Measurements from ENCODE around the gene TSEN54.
A peak's percentile ranks its signal among the peaks of the same experiment; 100 is the strongest.

TSEN54 gene

GRCh38 chr17:75549246-75550138 is 33.2 kb downstream of the TSEN54 start:
- DNase-seq: no peak

GRCh38 chr17:75550139-75550465 is 33.8 kb downstream of the TSEN54 start:
- DNase-seq: no peak

DNA sequence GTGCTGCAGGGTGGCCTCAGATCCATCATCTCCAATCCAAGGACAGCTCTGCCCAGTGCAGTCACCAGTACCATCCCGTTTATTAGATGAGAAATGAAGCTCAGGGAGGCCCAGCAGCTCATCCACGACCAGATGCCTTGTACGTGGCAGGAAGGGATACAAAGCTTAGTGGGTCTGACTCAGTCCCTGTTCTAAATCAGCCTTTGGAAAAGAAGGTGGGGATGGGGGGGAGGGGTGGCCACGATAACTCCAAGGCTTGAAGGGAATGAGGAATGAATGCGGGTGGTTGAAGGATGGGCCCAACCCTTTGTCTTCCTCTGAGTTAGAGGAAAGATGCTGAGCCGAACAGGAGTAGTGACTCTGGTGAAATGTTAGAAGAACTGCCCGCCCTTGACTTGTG is 34.9 kb downstream of the TSEN54 start:
- DNase-seq: no peak

GRCh38 chr17:75552425-75553294 is 36.3 kb downstream of the TSEN54 start:
- DNase-seq: no peak

DNA sequence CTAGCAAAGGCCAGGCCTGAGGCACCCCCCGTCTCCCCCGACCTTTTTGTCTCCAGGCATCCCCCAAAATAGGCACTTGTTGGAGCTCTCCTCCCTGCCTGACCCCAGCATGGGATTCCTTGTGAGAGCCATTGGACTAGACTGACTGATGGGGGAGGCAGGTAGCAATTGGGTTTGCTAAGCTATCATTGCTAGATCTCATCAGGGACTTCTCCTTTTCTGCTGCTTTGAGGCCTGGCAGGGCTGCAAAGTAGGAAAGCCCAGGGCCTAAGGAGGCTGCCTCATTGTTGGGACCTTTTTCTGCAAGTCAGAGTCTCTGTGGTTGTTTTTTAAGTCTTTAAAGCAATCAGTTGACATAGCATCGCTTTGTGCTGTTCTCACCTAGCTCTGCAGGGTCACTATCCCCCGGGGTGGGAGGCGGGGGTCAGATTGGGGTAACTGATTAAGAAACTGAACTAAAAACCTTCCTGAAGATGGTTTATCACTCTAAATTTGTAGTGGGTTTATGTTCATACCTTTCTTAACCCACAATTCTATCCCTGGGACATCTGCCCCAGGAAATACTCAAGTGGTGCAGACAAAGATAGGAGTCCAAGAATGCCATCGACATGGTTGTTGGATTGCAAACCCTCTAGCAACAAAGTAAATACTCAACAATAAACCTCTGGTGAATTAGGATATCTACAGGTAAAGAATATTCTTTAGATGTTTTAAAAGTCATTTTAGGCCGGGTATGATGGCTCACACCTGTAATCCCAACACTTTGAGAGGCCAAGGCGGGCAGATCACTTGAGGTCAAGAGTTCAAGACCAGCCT is 37.2 kb downstream of the TSEN54 start:
- no peak for DNase-seq

GRCh38 chr17:75555679-75556153 is 39.4 kb downstream of the TSEN54 start:
- DNase-seq: no peak

DNA sequence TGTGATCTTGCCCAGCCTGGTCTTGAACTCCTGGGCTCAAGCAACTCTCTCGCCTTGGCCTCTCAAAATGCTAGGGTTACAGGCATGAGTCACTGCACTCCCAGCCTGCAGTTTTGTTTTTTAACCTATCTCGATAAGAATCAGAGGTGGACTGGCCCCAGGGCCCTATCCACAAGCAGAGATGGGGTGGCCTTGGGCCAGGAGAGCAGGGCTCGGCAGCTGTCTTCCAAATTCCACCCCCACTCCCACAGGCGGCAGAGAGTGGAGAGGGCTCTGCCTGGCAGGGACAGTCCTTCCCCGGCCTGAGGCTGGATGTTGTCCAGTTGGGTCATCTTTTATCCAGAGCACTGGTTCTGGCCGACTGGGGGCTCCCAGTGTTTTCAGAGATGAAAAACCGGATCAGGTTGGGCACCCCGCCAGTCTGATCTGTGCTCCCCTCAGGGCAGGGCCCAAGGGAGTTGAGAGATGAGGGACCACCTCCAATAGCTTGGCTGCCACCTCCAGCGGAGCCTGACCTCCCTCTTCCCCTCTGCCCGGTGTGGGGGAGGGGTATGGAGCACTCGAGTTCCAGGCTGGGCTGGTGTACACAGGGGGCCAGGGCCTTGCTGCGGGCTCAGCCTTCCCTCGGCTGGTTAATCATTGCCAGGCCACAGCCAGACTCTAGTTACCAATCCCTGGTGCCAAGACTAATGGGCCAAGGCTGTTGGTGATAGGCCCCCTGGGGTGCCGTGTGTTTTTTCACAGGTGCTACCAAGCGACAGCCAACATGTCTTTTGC is 40.9 kb downstream of the TSEN54 start:
- no peak for DNase-seq

DNA sequence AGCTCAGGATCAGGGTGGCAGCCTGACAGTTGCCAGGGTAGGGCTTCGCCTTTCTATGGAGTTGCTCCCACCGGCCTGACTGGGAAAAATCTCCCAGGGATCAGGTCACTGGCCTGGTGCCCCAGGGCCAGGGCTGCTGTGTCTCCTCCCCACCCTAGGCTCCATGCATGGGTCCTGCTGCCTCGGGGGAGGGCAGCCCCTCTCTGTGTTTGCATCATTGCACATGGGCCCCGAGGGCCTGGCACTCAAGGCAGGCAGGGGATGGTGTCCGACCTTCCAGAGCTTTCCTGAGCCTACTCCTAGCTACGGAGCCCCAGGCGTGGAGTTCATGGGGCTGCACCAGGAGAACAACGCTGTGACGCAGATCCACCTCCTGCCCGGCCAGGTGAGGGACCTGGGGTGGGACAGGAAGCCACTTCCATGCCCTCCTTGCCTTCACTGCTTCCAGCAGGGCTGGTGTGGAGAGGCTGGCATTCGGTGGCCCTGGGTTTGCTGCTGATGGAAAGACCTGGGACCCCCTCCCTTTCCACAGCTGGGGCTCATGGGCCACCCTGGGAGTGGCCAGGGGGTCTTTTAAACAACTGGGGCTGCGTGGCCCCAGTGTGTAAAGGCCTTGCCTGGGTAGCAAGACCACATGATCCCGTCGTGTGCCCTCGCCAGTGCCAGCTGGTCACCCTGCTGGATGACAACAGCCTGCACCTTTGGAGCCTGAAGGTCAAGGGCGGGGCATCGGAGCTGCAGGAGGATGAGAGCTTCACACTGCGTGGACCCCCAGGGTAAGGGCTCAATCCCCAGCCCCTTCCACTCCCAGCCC is 41.7 kb downstream of the TSEN54 start:
- no peak for DNase-seq

DNA sequence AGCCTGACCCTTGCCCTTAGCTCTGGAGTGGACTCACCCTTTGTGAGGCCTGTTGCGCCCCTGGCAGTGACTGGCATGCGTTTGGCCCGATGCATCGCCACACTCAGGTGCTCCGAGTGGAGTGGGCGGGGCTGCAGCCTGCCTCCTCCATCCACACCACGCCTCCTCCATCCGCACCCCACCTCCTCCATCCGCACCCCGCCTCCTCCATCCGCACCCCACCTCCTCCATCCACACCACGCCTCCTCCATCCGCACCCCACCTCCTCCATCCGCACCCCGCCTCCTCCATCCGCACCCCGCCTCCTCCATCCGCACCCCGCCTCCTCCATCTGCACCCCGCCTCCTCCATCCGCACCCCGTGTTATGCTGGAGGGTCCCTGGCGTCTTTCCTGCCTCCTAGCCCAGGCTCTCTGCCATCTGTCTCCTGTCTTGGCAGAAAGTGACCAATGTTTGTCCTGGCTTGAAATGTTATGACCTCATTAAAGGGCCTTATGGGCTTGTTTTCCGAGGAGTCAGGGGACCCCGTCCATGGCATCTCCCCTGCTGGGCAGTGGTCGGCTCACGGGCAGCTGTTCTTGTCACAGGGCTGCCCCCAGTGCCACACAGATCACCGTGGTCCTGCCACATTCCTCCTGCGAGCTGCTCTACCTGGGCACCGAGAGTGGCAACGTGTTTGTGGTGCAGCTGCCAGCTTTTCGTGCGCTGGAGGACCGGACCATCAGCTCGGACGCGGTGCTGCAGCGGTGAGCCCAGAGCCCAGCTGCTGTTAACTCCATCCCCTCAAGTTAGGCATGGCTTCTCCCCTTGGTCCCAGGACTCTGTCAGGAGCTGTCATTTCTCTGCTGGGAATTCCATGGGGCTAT is 42.6 kb downstream of the TSEN54 start:
- no peak for DNase-seq

GRCh38 chr17:75559958-75560533 is 43.7 kb downstream of the TSEN54 start:
- no peak for DNase-seq

DNA sequence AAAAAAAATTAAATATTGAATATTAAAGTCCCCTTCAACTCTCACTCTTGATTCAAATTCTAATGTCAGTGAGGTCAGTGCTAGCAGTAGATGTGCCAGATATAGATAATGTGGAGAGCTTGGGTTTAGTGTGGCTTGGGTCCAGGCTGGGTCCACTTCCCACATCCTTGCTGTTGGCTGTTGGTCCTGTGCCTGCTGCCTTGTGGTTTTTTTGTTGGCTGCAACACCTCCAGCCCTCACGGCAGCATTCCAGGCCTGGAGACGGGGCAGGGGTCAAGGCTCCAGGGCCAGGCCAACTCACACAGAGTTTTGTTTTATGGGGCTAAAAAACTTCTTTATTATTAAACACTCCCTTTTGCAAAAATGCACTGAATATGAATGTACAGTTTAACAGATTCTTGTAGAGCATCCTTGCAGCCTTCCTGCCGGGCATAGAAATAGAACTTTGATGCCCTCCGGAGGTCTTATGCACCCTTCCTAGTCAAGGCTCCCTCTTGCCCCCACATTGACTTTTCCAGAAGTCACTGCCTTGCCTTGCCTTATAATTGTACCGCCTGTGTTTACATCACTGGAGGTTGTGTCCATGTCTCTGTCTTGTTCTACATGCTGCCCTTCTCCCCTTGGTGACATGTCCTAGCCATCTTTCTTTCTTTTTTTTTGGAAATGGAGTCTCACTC is 45.7 kb downstream of the TSEN54 start:
- no peak for DNase-seq

- no peak for DNase-seq
Observed at GRCh38 chr17:75563063-75563758, 46.9 kb downstream of the TSEN54 start.

DNA sequence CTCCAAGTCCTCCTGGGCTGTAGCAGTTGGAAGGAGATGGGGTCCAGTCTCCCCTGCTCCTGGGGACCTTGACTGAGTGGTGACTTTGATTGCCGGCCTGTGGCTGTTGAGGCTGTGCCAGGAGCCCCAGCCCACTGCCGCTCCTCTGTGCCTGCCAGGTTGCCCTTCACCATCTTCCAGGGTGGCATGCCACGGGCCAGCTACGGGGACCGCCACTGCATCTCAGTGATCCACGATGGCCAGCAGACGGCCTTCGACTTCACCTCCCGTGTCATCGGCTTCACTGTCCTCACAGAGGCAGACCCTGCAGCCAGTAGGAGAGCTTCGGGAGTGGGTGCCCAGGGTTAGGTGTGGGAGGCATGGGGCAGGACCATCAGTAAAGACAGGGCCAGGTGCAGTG is 47.9 kb downstream of the TSEN54 start:
- no peak for DNase-seq

- DNase-seq: peak; percentile 92
Observed at GRCh38 chr17:75565066-75565465, 48.7 kb downstream of the TSEN54 start.

DNA sequence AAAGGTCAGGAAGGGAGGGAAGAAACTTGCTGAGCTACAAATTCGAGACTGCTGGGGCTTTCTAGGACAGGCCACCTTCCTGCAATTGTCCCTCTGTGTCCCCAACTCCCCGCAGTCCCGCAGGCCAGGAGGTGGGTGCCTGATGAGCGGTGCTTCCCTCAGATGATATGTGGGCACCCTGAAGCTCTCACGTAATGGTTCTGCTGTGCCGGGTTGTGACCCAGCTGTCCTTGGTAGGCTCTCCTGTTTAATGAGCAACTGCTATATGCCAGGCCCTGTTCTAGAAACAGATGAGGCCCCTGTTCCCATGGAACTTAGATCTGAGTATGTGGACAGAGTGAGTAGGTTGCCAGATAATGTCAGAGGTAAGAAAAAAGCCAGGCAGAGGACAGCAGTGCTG is 49.3 kb downstream of the TSEN54 start:
- no peak for DNase-seq

GRCh38 chr17:75566416-75566815 is 50.1 kb downstream of the TSEN54 start:
- peak; percentile 28 for DNase-seq

DNA sequence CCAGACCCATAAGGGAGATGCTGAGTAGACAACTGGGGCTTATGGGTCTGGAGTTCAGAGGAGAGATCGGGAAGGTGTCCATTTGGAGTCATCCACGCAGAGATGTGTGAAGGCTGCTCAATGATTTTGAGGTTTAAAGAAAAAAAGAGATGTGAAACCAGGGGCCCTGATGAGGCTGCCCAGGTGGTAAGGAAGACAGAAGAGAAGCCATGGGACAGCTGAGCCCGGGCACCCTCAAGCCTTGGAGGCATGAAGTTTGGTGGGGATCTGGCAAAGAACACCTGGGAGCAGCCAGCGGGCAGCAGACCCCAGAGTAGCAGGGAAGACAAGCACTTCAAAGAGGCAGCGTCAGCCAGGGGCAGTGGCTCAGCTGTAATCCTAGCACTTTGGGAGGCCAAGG is 50.5 kb downstream of the TSEN54 start:
- peak; percentile 83 for DNase-seq

GRCh38 chr17:75568412-75569255 is 52.3 kb downstream of the TSEN54 start:
- DNase-seq: no peak

Data from RPMI8226 (cell line).